ENCODE data around the gene DCAF7. TPM values are rescaled to one million over a fixed set of nuclear protein-coding genes. Genes with fewer than 3 reads are reported as not detected.

Gene DCAF7
- total RNA-seq, 4 donors from 2014 or later: 32.2 to 65.3 (median 48.9) TPM

- Histone ChIP-seq H3K9me3 (no peaks in the 10 kb centered on the region), H3K27ac (no peak overlapping the region), H3K27me3 (no peaks in the 10 kb centered on the region), H3K4me1 (no peaks in the 10 kb centered on the region), H3K36me3 (peaks cover 0 to 7% (median 0%) of the 10 kb centered on the region in 3 donors), H3K4me3 (no peak overlapping the region)
- TF ChIP-seq, protein P1, sequence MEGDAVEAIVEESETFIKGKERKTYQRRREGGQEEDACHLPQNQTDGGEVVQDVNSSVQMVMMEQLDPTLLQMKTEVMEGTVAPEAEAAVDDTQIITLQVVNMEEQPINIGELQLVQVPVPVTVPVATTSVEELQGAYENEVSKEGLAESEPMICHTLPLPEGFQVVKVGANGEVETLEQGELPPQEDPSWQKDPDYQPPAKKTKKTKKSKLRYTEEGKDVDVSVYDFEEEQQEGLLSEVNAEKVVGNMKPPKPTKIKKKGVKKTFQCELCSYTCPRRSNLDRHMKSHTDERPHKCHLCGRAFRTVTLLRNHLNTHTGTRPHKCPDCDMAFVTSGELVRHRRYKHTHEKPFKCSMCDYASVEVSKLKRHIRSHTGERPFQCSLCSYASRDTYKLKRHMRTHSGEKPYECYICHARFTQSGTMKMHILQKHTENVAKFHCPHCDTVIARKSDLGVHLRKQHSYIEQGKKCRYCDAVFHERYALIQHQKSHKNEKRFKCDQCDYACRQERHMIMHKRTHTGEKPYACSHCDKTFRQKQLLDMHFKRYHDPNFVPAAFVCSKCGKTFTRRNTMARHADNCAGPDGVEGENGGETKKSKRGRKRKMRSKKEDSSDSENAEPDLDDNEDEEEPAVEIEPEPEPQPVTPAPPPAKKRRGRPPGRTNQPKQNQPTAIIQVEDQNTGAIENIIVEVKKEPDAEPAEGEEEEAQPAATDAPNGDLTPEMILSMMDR (IDR thresholded peaks at IDR 0.05): no peak
- no peak for TF ChIP-seq POLR2A (IDR thresholded peaks at IDR 0.05)
- no peak for DNase-seq
Measured at GRCh38 chr17:63571632-63572310, 21.5 kb downstream of the DCAF7 start.

GRCh38 chr17:63573634-63574033 is 23.4 kb downstream of the DCAF7 start:
- TF ChIP-seq POLR2A (IDR thresholded peaks at IDR 0.05): no peak
- TF ChIP-seq, protein P1 (IDR thresholded peaks at IDR 0.05): peak in 3 of 6 experiments; percentile 16 to 36 (median 33)
- H3K36me3 ChIP-seq: peaks cover 0 to 8% (median 0%) of the 10 kb centered on the region in 3 donors
- no peaks in the 10 kb centered on the region for H3K27me3 ChIP-seq
- no peak for DNase-seq
- H3K9me3 ChIP-seq: no peaks in the 10 kb centered on the region
- no peaks in the 10 kb centered on the region for H3K4me1 ChIP-seq
- H3K27ac ChIP-seq: no peak overlapping the region
- no peak overlapping the region for H3K4me3 ChIP-seq

DNA sequence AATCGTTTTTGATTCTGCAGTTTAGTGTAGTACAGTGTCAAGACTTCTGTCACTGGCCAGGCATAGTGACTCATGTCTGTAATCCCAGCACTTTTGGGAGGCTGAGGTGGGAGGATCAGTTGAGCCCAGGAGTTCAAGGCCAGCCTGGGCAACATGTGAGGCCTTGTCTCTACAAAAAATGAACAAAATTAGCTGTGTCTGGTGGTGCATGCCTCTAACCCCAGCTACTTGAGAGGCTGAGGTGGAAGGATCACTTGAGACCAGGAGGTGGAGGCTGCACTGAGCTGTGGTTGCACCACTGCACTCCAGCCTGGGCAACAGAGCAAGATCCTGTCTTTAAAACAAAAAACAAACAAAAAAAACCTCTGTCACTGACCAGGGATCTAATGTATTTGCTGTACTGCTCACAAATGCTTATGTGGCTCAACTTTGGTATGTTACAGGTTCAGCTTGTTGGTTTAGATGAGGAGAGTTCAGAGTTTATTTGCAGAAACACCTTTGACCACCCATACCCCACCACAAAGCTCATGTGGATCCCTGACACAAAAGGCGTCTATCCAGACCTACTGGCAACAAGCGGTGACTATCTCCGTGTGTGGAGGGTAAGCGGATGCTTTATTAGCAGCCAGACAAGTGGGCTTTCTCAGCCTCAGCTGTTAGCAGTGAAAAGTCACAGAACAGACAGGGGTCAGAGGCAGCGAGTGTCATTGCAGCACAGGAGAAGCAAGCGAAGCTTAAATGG is 27.9 kb downstream of the DCAF7 start:
- H3K4me3 ChIP-seq: no peak overlapping the region
- no peaks in the 10 kb centered on the region for H3K9me3 ChIP-seq
- H3K27me3 ChIP-seq: no peaks in the 10 kb centered on the region
- TF ChIP-seq POLR2A (IDR thresholded peaks at IDR 0.05): no peak
- TF ChIP-seq, protein P1 (IDR thresholded peaks at IDR 0.05): no peak
- no peaks in the 10 kb centered on the region for H3K4me1 ChIP-seq
- DNase-seq: no peak
- peaks cover 0 to 39% (median 0%) of the 10 kb centered on the region in 3 donors for H3K36me3 ChIP-seq
- no peak overlapping the region for H3K27ac ChIP-seq

DNA sequence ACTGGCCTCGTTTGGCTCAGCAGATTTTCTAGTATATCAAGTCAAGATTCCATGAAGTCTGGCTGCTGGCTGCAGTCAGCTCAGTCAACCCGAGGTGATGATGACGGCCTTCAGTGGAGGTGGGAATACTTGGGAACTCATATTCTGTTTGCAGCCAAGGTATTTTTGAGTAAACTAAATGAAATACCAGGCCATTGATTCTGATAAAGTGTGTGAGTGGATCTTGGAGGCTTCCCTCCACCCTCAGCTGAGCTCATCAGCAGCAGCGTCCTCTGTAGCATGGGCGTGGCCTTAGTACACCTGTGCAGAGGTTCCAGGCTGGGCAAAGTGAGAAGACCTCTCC is 28.5 kb downstream of the DCAF7 start:
- Histone ChIP-seq H3K27me3 (no peaks in the 10 kb centered on the region), H3K27ac (no peak overlapping the region), H3K4me3 (no peak overlapping the region), H3K9me3 (no peaks in the 10 kb centered on the region), H3K36me3 (peaks cover 0 to 44% (median 0%) of the 10 kb centered on the region in 3 donors), H3K4me1 (no peaks in the 10 kb centered on the region)
- DNase-seq: no peak
- TF ChIP-seq, protein P1 (IDR thresholded peaks at IDR 0.05): no peak
- no peak for TF ChIP-seq POLR2A (IDR thresholded peaks at IDR 0.05)

GRCh38 chr17:63579633-63580032 is 29.4 kb downstream of the DCAF7 start:
- no peak overlapping the region for H3K4me3 ChIP-seq
- H3K27me3 ChIP-seq: no peaks in the 10 kb centered on the region
- no peak for DNase-seq
- H3K27ac ChIP-seq: no peak overlapping the region
- no peak for TF ChIP-seq POLR2A (IDR thresholded peaks at IDR 0.05)
- TF ChIP-seq, protein P1 (IDR thresholded peaks at IDR 0.05): no peak
- H3K9me3 ChIP-seq: no peaks in the 10 kb centered on the region
- H3K4me1 ChIP-seq: no peaks in the 10 kb centered on the region
- H3K36me3 ChIP-seq: peaks cover 0 to 52% (median 0%) of the 10 kb centered on the region in 3 donors

Data from Peyer's patch (tissue), 4 donors.